ENCODE results near the gene ATP5F1B.
A peak's percentile ranks its signal among the peaks of the same experiment; 100 is the strongest.
"Not testable (repeated sequence)": the region's sequence is repeated elsewhere in the genome, so short reads cannot be mapped to it uniquely, and the experiment has no call there.

Gene ATP5F1B

DNA sequence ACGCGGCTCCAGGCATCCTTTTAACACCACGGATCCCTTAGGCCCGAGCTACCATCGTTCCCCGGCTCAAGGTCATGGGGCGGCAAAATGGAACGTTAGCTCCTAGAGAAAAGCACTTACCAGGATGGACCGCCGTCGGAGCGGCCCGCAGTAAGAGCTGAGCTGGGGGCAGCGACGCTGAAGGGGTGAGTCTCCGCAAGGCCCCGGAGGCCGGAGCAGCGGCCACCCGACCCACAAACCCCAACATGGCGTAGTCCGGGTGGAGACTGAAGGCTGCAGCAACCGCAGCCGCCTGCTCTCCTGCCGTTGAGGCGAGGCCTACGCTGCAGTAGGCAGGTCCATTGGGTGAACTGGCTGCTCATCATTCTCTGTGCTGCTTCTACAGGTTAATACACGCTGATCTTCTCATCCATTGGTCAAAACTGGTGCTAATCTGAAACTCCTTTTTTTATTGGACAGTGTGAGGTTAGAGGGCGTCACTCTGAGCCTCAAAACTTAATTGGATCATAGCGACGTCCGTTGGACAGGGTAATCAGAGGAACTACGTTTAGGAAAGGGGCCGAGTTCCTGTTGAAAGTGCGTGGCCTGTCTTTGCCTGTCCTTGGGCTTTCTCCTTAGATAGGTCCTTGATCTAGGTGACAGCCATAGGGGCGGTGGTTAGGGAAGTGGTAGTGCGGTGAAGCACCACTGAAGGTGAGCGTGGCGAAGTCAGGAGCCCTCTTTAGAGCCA is at the start of gene ATP5F1B:
Gene ATP5F1B (minus strand): TSS at position 268 of the 730 bp plus-strand sequence. CDS start 21 bp downstream, at position 247.
- DNase-seq, result peak; percentile 96

DNA sequence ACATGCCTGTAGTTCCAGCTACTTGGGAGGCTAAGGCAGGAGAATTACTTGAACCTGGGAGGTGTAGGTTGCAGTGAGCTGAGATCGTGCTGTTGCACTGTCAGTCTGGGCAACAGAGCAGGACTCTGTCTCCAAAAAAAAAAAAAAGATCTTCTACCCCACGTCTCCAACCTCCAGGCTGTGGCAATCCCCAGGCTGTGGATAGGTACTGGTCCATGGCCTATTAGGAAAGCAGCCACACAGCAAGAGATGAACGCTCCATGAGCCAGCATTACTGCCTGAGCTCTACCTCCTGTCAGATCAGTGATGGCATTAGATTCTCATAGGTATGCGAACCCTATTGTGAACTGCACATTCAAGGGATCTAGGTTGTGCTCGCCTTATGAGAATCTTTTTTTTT is 48.4 kb upstream of the ATP5F1B start:
- DNase-seq, result no peak

- DNase-seq, result no peak
Observed at GRCh38 chr12:56688846-56689109, 43.0 kb upstream of the ATP5F1B start.

DNA sequence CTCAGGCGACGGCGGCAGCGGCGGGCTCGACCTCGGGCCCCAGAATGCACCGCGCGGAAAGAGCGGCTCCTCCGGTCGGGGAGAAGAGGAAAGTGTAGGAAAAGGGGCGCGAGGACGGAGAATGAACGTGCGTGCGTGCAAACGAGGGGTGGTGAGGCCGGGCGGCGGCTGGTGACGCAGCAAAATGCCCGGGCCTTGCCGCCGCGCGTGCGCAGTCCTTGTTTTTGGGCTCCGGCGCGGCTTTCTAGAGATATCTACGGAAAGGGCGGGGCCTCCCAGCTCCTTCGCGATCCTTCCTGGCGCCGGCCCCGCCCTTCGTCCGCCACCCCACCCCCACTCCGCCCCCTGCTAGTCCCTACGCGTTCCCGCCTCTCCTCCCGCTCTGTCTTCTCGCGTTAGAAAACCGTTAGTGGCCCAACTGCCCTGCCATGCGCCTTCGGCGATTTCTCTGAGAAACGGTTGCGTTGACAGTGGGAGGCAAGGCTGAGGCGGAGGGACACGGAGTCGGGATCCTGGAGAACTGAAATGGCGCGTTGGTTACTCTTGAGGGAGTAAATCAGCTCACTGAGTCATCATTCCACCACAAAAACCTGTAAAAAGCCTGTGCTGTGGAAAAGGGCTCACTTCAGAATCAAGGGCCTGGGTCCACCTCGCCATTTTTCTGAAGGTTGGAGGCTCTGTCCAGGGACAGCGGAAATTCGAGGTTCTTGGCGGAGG is 42.5 kb upstream of the ATP5F1B start, which contains the start of gene PTGES3:
Gene PTGES3 (minus strand): TSS at position 156 of the 717 bp plus-strand sequence. CDS start 285 bp downstream, outside the sequence.
- peak; percentile 99 for DNase-seq

GRCh38 chr12:56687223-56688128 is 41.7 kb upstream of the ATP5F1B start:
- DNase-seq, result no peak

GRCh38 chr12:56684745-56685359 is 39.1 kb upstream of the ATP5F1B start:
- DNase-seq, result no peak

- DNase-seq, result no peak
Observed at GRCh38 chr12:56682323-56682722, 36.5 kb upstream of the ATP5F1B start.

DNA sequence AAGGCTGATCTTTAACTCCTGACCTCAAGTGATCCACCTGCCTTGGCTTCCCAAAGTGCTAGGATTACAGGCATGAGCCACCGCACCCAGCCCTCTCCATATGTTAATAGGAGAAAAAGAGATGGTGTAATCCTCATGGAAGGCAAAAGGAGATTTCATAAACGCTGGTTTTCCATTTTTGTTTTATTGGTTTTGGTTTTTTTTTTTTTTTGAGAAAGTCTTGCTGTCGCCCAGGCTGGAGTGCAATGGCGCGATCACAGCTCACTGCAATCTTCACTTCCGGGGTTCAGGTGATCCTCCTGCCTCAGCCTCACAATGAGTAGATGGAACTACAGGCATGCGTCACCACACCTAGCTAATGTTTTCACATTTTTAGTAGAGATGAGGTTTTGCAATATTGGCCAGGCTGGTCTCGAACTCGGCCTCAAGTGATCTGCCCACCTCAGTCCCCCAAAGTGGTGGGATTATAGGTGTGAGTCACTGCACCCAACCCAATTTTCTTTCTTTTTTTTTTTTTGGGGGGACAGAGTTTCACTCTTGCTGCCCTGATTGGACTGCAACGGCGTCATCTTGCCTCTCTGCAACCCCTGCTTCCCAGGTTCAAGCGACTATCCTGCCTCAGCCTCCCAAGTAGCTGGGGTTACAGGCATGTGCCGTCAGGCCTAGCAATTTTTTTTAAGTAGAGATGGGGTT is 34.2 kb upstream of the ATP5F1B start:
- no peak for DNase-seq

DNA sequence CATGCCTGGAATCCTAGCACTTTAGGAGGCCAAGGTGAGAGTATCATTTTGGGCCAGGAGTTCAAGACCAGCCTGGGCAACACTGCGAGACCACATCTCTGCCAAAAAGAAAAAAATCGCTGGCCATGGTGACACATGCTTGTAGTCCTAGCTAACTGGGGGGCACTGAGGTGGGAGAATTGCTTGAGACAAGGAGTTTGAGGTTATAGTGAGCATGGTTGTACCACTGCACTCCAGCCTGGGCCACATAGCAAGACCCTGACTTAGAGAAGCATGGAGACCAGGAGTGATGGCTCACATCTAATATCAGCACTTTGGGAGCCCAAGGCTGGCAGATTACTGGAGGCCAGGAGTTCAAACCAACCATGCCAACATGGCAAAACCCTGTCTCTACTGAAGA is 33.1 kb upstream of the ATP5F1B start:
- DNase-seq, result no peak

GRCh38 chr12:56677680-56678079 is 31.9 kb upstream of the ATP5F1B start:
- no peak for DNase-seq

GRCh38 chr12:56676851-56677580 is 31.2 kb upstream of the ATP5F1B start:
- no peak for DNase-seq

DNA sequence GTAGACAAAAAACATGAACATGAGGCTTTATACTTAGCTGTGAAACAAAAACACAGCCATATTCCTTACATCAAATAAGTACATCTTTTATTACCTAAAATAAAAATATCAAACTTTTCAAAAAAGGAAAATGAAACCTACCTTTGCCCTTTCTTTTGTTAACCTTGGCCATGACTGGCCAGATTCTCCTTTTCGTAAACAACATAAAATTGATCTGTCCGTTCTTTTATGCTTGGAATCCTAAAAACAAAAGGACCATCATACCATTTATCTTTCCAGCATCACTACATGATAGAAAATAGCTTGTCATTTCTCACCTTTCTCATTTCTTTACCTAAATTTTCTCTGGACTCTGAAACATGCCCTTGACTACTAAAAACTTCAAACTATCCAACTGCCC is 25.8 kb upstream of the ATP5F1B start:
- no peak for DNase-seq

DNA sequence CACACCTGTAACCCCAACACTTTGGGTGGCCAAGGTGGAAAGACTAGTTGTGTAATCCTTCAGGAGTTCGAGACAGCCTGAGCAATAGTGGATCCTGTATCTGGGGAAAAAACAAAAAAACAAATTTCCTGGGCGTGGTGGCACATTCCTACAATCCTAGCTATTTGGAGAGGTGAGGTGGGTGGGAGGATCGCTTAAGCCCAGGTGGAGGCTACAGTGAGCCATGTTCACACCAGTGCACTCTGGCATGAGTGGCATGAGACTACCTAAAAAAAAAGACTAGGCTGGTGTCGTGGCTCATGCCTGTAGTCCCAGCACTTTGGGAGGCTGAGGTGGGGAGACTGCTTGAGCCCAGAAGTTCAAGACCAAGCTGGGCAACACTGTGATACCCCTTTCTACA is 25.1 kb upstream of the ATP5F1B start:
- no peak for DNase-seq

DNA sequence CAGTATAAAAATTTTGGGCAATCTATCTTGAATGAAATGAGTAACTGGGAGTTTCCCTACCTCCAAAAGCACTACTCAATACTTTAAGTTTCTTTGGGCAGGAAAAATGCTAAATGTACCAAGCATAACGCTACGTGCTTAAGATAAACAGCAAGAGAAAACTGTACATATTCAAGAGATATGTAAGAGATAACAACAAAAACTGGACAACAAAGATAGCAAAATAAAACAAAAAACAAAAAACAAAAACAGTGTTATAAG is 22.3 kb upstream of the ATP5F1B start:
- DNase-seq, result no peak

GRCh38 chr12:56661979-56662638 is 16.3 kb upstream of the ATP5F1B start:
- DNase-seq, result no peak

GRCh38 chr12:56661560-56661959 is 15.8 kb upstream of the ATP5F1B start:
- DNase-seq, result no peak

DNA sequence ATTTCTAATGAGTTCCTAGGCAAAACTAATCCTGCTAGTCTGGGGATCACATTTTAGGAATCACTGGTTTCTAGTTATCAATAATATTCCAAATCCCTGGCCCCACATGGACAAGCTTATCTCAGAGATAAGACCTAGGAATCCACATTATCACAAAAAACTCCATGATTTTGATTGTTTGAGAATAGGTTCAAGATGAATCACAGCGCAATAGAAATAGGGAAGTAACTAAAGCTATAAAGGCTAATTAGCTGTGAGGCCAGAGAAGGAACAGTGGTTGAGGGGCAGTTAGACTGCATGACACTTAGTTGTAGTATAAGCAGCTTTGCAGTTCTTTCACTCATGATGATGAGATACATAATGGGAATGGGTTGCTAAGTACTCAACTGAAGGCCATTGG is 13.1 kb upstream of the ATP5F1B start:
- DNase-seq, result no peak

GRCh38 chr12:56657416-56658379 is 11.9 kb upstream of the ATP5F1B start:
- DNase-seq, result no peak

DNA sequence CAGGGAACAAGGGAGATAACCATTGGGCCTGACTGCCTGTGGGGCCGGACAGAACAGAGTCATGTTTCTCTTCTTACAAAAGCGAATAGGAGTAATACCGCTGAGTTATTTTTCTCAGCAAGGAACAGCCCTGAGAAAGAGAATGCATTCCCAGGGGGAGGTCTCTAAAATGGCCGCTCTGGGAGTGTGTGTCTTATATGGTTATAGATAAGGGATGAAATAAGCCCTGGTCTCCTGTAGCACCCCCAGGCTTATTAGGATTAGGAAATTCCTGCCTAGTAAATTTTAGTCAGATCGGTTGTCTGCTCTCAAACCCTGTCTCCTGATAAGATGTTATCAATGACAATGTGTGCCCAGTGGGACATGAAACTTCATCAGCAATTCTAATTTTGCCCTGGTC is 8.0 kb upstream of the ATP5F1B start:
- not testable (repeated sequence) for DNase-seq

- DNase-seq, result not testable (repeated sequence)
Observed at GRCh38 chr12:56648023-56648422, 2.2 kb upstream of the ATP5F1B start.

All from T1000 (cell line).